Breast epithelium (tissue), 3 donors: Measurements from ENCODE around the gene TRPC4AP.

Experiments used
- POLR2AphosphoS5 ChIP-seq, 3 donors: sonication (generic); formaldehyde crosslinking; IDR thresholded peaks; one replicate each; pipeline ENCODE4 v1.6.1; 2017; ENCODE audit warnings: antibody characterized with exemption in 3 of 3
- TF ChIP-seq, protein P1 (sequence below), 3 donors: fragments of 450-650 bp; IDR thresholded peaks; one replicate each; pipeline ENCODE4 v1.5.1; 2016 to 2017; ENCODE audit warnings: antibody characterized with exemption in 3 of 3, mild to moderate bottlenecking in 3 of 3, moderate library complexity in 3 of 3

DNA sequence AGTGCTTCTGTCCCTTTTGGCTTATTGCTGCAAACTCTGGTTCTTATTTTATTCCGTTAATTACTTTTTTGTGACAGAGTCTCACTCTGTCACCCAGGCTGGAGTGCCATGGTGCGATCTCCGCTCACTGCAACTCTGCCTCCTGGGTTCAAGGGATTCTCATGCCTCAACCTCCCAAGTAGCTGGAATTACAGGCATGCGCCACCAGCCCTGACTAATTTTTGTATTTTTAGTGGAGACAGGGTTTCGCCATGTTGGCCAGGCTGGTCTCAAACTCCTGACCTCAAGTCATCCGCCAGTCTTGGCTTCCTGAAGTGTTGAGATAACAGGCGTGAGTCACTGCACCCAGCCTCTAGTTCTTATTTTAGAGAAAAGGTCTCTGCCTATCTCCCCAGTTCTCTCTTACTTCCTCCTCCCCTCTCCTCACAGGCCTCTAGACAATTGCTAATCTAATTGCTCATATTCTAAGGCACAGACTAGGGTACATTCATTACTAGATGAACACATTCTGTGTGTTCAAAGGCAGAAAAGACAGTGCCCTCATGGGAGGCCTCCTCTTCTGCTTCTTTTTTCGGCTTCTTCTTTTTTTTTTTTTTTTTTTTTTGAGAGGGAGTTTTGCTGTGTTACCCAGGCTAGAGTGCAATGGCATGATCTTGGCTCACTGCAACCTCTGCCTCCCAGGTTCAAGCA, 27.6 kb upstream of the TRPC4AP start:
- no peak for TF ChIP-seq POLR2AphosphoS5 (IDR thresholded peaks at IDR 0.05)
- TF ChIP-seq, protein P1, sequence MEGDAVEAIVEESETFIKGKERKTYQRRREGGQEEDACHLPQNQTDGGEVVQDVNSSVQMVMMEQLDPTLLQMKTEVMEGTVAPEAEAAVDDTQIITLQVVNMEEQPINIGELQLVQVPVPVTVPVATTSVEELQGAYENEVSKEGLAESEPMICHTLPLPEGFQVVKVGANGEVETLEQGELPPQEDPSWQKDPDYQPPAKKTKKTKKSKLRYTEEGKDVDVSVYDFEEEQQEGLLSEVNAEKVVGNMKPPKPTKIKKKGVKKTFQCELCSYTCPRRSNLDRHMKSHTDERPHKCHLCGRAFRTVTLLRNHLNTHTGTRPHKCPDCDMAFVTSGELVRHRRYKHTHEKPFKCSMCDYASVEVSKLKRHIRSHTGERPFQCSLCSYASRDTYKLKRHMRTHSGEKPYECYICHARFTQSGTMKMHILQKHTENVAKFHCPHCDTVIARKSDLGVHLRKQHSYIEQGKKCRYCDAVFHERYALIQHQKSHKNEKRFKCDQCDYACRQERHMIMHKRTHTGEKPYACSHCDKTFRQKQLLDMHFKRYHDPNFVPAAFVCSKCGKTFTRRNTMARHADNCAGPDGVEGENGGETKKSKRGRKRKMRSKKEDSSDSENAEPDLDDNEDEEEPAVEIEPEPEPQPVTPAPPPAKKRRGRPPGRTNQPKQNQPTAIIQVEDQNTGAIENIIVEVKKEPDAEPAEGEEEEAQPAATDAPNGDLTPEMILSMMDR (IDR thresholded peaks at IDR 0.05): no peak
